IMR-90 (cell line): Measurements from ENCODE around the gene ST3GAL5. TPM values are rescaled to one million over a fixed set of nuclear protein-coding genes. Genes with fewer than 3 reads are reported as not detected.
A peak's percentile ranks its signal among the peaks of the same experiment; 100 is the strongest.

Source experiments
- ATAC-seq: fragments of 200-7000 bp; cut with Tn5 transposase; 2 replicates; pipeline ENCODE4 v1.9.1; 2020; ENCODE audit warnings: low read depth, mild to moderate bottlenecking, moderate library complexity
- BruUV-seq: library from RNA; stranded (reverse); fragments of 400-500 nt; replicated peaks from 2 replicates; lab custom pipeline; 2021; lab: Mats Ljungman, UMichigan
- CTCF ChIA-PET: fragments of 300-600 bp; formaldehyde crosslinking; extraction: SDS; loops from one replicate; lab custom pipeline; 2021; ENCODE audit warnings: antibody characterized with exemption; lab: Yijun Ruan, JAX
- POLR2A ChIA-PET: fragments of 300-600 bp; sonication (Branson Sonifier 250); formaldehyde crosslinking; loops from one replicate; lab custom pipeline; 2022; ENCODE audit warnings: antibody characterized with exemption; ENCODE audit not compliant: unreplicated experiment; lab: Charles Lee
- DNase-seq: peaks from one replicate; pipeline ENCODE4 v3.0.0; 2013
- H2AFZ ChIP-seq: replicated peaks from 2 replicates; pipeline ENCODE3; 2013; ENCODE audit warnings: low read length, mild to moderate bottlenecking; ENCODE audit not compliant: poor library complexity
- H2AK5ac ChIP-seq: 2 replicates; pipeline ENCODE4 v1.6.1; 2013; ENCODE audit warnings: low read depth, low read length, inconsistent platforms
- H2AK9ac ChIP-seq: replicated peaks from 2 replicates; pipeline ENCODE3; 2013; ENCODE audit warnings: mild to moderate bottlenecking, low read depth, low read length, moderate library complexity; ENCODE audit not compliant: poor library complexity
- H2BK120ac ChIP-seq: 2 replicates; pipeline ENCODE4 v1.6.1; 2013; ENCODE audit warnings: low read depth, low read length, inconsistent platforms
- H2BK15ac ChIP-seq: 3 replicates; pipeline ENCODE4 v1.6.1; 2013; ENCODE audit warnings: low read depth, low read length, inconsistent platforms
- H2BK20ac ChIP-seq: 2 replicates; pipeline ENCODE4 v1.6.1; 2013; ENCODE audit warnings: low read depth, mild to moderate bottlenecking, inconsistent platforms, low read length, moderate library complexity
- H2BK5ac ChIP-seq: 2 replicates; pipeline ENCODE4 v1.6.1; 2013; ENCODE audit warnings: mild to moderate bottlenecking, low read depth, low read length, inconsistent platforms; ENCODE audit not compliant: poor library complexity, severe bottlenecking
- H3K14ac ChIP-seq: replicated peaks from 2 replicates; pipeline ENCODE4 v1.6.1; 2013; ENCODE audit warnings: low read depth, low read length, inconsistent platforms
- H3K18ac ChIP-seq: 2 replicates; pipeline ENCODE4 v1.6.1; 2013; ENCODE audit warnings: low read depth, low read length, control low read depth
- H3K23ac ChIP-seq: 2 replicates; pipeline ENCODE4 v1.6.1; 2013; ENCODE audit warnings: low read depth, low read length, inconsistent platforms
- H3K27ac ChIP-seq: 2 replicates; pipeline ENCODE4 v1.5.1; 2013; ENCODE audit warnings: mild to moderate bottlenecking, control low read depth, low read length; ENCODE audit not compliant: insufficient read depth
- H3K27me3 ChIP-seq: 2 replicates; pipeline ENCODE4 v1.6.1; 2013; ENCODE audit warnings: low read length; ENCODE audit not compliant: control insufficient read depth, insufficient read depth
- H3K36me3 ChIP-seq: 2 replicates; pipeline ENCODE4 v1.6.1; 2013; ENCODE audit warnings: low read length, mixed read lengths; ENCODE audit not compliant: control insufficient read depth, insufficient read depth
- H3K4ac ChIP-seq: 2 replicates; pipeline ENCODE4 v1.6.1; 2013; ENCODE audit warnings: low read depth, low read length, inconsistent platforms
- H3K4me1 ChIP-seq: 2 replicates; pipeline ENCODE4 v1.6.1; 2013; ENCODE audit warnings: low read length, mixed read lengths; ENCODE audit not compliant: control insufficient read depth, insufficient read depth
- H3K4me2 ChIP-seq: 2 replicates; pipeline ENCODE4 v1.6.1; 2013; ENCODE audit warnings: low read depth, mild to moderate bottlenecking, control low read depth, low read length, moderate library complexity
- H3K4me3 ChIP-seq: 2 replicates; pipeline ENCODE4 v1.5.1; 2013; ENCODE audit warnings: low read depth, mild to moderate bottlenecking, control low read depth, low read length, moderate library complexity; ENCODE audit not compliant: insufficient read depth
- H3K56ac ChIP-seq: 2 replicates; pipeline ENCODE4 v1.6.1; 2013; ENCODE audit warnings: low read length, inconsistent platforms; ENCODE audit not compliant: insufficient read depth; ENCODE audit errors: extremely low read depth
- H3K79me1 ChIP-seq, 2 experiments: 2 replicates each; pipeline ENCODE4 v1.6.1; 2013; ENCODE audit warnings: low read length in 2 of 2, inconsistent platforms in 1 of 2, low read depth in 1 of 2
- H3K9ac ChIP-seq: 2 replicates; pipeline ENCODE4 v1.6.1; 2013; ENCODE audit warnings: low read depth, low read length, control low read depth
- H3K9me1 ChIP-seq: 2 replicates; pipeline ENCODE4 v1.6.1; 2013; ENCODE audit warnings: low read length, inconsistent platforms; ENCODE audit not compliant: insufficient read depth
- H3K9me3 ChIP-seq: 2 replicates; pipeline ENCODE4 v1.6.1; 2013; ENCODE audit warnings: low read length; ENCODE audit not compliant: control insufficient read depth, insufficient read depth
- H4K20me1 ChIP-seq: 2 replicates; pipeline ENCODE4 v1.6.1; 2013; ENCODE audit warnings: low read length, inconsistent platforms; ENCODE audit not compliant: insufficient read depth
- H4K5ac ChIP-seq: 2 replicates; pipeline ENCODE4 v1.6.1; 2013; ENCODE audit warnings: mild to moderate bottlenecking, low read depth, low read length, control low read depth
- H4K8ac ChIP-seq, 2 experiments: 2 replicates each; pipeline ENCODE4 v1.6.1; 2013; ENCODE audit warnings: low read depth in 2 of 2, low read length in 2 of 2, control low read depth in 1 of 2, inconsistent platforms in 1 of 2
- H4K91ac ChIP-seq: 2 replicates; pipeline ENCODE4 v1.6.1; 2013; ENCODE audit warnings: low read depth, low read length, inconsistent platforms; ENCODE audit not compliant: insufficient read depth
- BHLHE40 ChIP-seq: fragments of 150-350 bp; IDR thresholded peaks from 2 replicates; pipeline ENCODE4 v1.6.1; 2016; ENCODE audit warnings: mild to moderate bottlenecking, low read depth, low read length
- CEBPB ChIP-seq: IDR thresholded peaks from 2 replicates; pipeline ENCODE4 v1.6.1; 2012; ENCODE audit warnings: low read depth, low read length, improper control_type of control experiment
- FOS ChIP-seq: fragments of 150-350 bp; IDR thresholded peaks from 2 replicates; pipeline ENCODE4 v1.6.1; 2016; ENCODE audit warnings: low read depth, low read length
- MAFK ChIP-seq: IDR thresholded peaks from 2 replicates; pipeline ENCODE4 v1.6.1; 2012; ENCODE audit warnings: low read depth, low read length, improper control_type of control experiment
- MAZ ChIP-seq: IDR thresholded peaks from 2 replicates; pipeline ENCODE4 v1.6.1; 2012; ENCODE audit warnings: low read depth, mild to moderate bottlenecking, low read length, improper control_type of control experiment, moderate library complexity, borderline replicate concordance
- MXI1 ChIP-seq: IDR thresholded peaks from 2 replicates; pipeline ENCODE4 v1.6.1; 2012; ENCODE audit warnings: low read depth, mild to moderate bottlenecking, low read length, moderate library complexity, borderline replicate concordance
- NFE2L2 ChIP-seq: fragments of 150-350 bp; IDR thresholded peaks from 2 replicates; pipeline ENCODE4 v1.6.1; 2016; ENCODE audit warnings: low read depth, mild to moderate bottlenecking, low read length
- POLR2A ChIP-seq: IDR thresholded peaks from 2 replicates; pipeline ENCODE4 v1.6.1; 2012; ENCODE audit warnings: mild to moderate bottlenecking, low read depth, low read length
- RAD21 ChIP-seq: IDR thresholded peaks from 2 replicates; pipeline ENCODE4 v1.6.1; 2012; ENCODE audit warnings: low read length, improper control_type of control experiment
- RCOR1 ChIP-seq: IDR thresholded peaks from 2 replicates; pipeline ENCODE4 v1.6.1; 2012; ENCODE audit warnings: mild to moderate bottlenecking, low read length, improper control_type of control experiment; ENCODE audit not compliant: insufficient replicate concordance
- SMC3 ChIP-seq: fragments of 150-350 bp; IDR thresholded peaks from 2 replicates; pipeline ENCODE4 v1.6.1; 2016; ENCODE audit warnings: low read depth, mild to moderate bottlenecking, antibody characterized with exemption, low read length, moderate library complexity
- WGBS, 2 experiments: methylation state at CpG; one replicate each; pipeline versions ENCODE4 v1.1.5 to v1.1.7; 2013; ENCODE audit warnings: missing lambda C conversion rate in 2 of 2; ENCODE audit not compliant: insufficient read length in 1 of 2; ENCODE audit errors: extremely low coverage in 2 of 2; 5-methylcytosine and 5-hydroxymethylcytosine counted together
- dilution Hi-C: fragments of 300-500 bp; cut with HindIII; formaldehyde crosslinking; loops from one replicate; pipeline ENCODE4 v1.14.3; 2018; ENCODE audit warnings: low sequenced_read_pairs; ENCODE audit not compliant: unreplicated experiment
- in situ Hi-C: fragments of 300-500 bp; cut with MboI; formaldehyde crosslinking; loops from 3 replicates; pipeline ENCODE4 v1.14.3; 2019; ENCODE audit warnings: low sequenced_read_pairs, inconsistent platforms, mixed read lengths
- intact Hi-C: fragments of 100-400 bp; cut with micrococcal nuclease; formaldehyde crosslinking; loops from 2 replicates; pipeline ENCODE4 v1.10.0; 2022
- polyA plus RNA-seq, 3 experiments: library from polyadenylated mRNA; depleted of rRNA; stranded (reverse); fragments of >200 nt; gene quantifications; 2 replicates each; pipeline ENCODE4 v1.2.3, GENCODE V29; 2012; ENCODE audit warnings: low replicate concordance in 1 of 3
- total RNA-seq: library from RNA; depleted of rRNA; stranded (reverse); fragments of >200 nt; gene quantifications from 2 replicates; pipeline ENCODE4 v1.2.3, GENCODE V29; 2012
- TF ChIP-seq, protein P1 (sequence below): conservative IDR thresholded peaks from 2 replicates; pipeline ENCODE4 v1.5.1; 2012; ENCODE audit warnings: mild to moderate bottlenecking, low read depth, low read length, improper control_type of control experiment
- TF ChIP-seq, protein P2 (sequence below): fragments of 150-350 bp; IDR thresholded peaks from 2 replicates; pipeline ENCODE4 v1.6.1; 2017; ENCODE audit warnings: mild to moderate bottlenecking, antibody characterized with exemption, low read length, low read depth

Gene ST3GAL5
- total and polyA plus RNA-seq, 2 of the 4 experiments (the other 2 are of a cell fraction) = 16.8 to 21.0 TPM

DNA sequence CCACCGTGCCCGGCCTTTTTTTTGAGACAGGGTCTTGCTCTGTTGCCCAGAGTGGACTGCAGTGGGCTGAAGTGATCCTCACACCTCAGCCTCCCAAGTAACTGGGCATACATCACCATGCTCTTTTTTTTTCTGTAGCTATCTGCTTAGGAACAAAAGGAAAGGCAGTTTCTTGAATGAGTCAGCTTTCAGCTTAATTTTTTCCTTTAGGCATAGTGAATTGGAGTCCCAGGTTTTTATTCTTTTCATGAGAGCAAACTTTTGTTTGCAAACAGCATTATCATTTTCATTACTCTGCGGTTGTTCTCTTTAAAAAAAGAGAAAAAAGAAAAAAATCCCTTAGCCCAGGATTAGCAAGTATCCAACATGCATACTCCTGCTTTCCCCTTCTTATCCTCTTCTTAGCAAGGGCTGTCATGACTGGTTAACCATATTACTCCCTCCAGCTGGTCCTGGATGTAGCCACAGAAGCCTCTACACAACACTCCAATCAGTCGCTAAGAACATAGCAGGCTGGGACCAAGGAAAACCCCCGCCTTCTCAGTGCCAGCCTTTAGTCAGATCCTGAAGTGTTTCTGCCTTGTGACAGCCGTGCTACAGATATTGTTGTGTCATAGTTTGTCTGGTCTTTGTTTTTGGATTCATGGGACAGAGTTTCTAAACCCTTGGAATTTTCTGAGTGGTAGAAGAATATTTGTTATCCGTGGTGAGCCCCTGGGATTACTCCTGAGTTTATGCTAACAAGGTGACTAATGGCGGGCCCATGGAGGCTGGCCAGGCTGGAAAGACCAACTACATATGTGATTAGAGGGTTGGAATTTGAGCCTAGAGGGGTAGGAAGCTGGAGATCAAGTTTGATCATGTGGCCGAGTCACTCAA, 23.3 kb upstream of the ST3GAL5 start (continued):
- TF ChIP-seq MAZ = 0 out of 2 replicates have a peak, but pooled peaks have one; percentile 13

DNA sequence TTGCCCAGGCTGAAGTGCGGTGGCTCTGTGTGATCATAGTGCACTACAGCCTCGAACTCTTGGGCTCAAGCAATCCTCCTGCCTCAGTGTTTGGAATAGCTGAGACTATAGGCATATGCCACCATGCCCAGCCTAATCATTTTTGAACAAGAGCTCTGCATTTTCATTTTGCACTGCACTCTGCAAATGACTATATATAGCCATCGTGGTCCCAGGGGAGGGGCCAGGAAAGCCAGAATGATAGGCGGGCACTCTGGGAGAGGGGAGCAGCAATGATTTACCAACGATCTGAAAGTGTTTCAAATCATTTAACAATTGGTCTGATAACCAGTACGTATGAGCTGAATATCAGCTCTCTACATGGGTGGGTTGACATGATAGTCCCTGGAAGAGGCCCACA, 22.3 kb upstream of the ST3GAL5 start:
- H2BK5ac ChIP-seq = no peak overlapping the region
- H3K4ac ChIP-seq = no peak overlapping the region
- intact Hi-C loops (loop anchor here (10.0 kb wide), 1 partner anchor 916 kb away; no protein-coding TSS in a partner anchor), dilution Hi-C loops (no loop called here), in situ Hi-C loops (no loop called here)
- POLR2A ChIA-PET = no interaction called here
- no peaks in the 10 kb centered on the region for H3K79me1 ChIP-seq
- H3K4me1 ChIP-seq = peaks cover 9% of the 10 kb centered on the region
- no peak overlapping the region for H3K27ac ChIP-seq
- H2BK20ac ChIP-seq = no peak overlapping the region
- no peak overlapping the region for H2AFZ ChIP-seq
- H2AK5ac ChIP-seq = no peak overlapping the region
- H4K8ac ChIP-seq = no peak overlapping the region
- TF ChIP-seq NFE2L2 = no peak
- no peak for TF ChIP-seq MAZ
- TF ChIP-seq BHLHE40 = no peak
- no peak for TF ChIP-seq RCOR1
- TF ChIP-seq RAD21 = no peak
- TF ChIP-seq, protein P1, sequence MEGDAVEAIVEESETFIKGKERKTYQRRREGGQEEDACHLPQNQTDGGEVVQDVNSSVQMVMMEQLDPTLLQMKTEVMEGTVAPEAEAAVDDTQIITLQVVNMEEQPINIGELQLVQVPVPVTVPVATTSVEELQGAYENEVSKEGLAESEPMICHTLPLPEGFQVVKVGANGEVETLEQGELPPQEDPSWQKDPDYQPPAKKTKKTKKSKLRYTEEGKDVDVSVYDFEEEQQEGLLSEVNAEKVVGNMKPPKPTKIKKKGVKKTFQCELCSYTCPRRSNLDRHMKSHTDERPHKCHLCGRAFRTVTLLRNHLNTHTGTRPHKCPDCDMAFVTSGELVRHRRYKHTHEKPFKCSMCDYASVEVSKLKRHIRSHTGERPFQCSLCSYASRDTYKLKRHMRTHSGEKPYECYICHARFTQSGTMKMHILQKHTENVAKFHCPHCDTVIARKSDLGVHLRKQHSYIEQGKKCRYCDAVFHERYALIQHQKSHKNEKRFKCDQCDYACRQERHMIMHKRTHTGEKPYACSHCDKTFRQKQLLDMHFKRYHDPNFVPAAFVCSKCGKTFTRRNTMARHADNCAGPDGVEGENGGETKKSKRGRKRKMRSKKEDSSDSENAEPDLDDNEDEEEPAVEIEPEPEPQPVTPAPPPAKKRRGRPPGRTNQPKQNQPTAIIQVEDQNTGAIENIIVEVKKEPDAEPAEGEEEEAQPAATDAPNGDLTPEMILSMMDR = no peak
- TF ChIP-seq CEBPB = no peak
- no peak for TF ChIP-seq MXI1
- TF ChIP-seq MAFK = no peak
- TF ChIP-seq, protein P2, sequence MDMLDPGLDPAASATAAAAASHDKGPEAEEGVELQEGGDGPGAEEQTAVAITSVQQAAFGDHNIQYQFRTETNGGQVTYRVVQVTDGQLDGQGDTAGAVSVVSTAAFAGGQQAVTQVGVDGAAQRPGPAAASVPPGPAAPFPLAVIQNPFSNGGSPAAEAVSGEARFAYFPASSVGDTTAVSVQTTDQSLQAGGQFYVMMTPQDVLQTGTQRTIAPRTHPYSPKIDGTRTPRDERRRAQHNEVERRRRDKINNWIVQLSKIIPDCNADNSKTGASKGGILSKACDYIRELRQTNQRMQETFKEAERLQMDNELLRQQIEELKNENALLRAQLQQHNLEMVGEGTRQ = no peak
- no peak for TF ChIP-seq FOS
- TF ChIP-seq SMC3 = no peak
- TF ChIP-seq POLR2A = no peak
- H3K18ac ChIP-seq = peak overlapping the region; percentile 54; the same call in 1 of the 2 replicates
- no peak for ATAC-seq
- H4K20me1 ChIP-seq = peaks cover 4% of the 10 kb centered on the region; the same call in 1 of the 2 replicates
- no peak overlapping the region for H3K4me3 ChIP-seq
- no peak overlapping the region for H3K9ac ChIP-seq
- no TSS peak for BruUV-seq
- peak overlapping the region; percentile 33; the same call in 1 of the 2 replicates for H4K5ac ChIP-seq
- no peak overlapping the region for H2BK120ac ChIP-seq
- H3K9me3 ChIP-seq = no peaks in the 10 kb centered on the region
- 0 out of 3 replicates have a peak overlapping the region, but pooled peaks have one; percentile 20 for H2BK15ac ChIP-seq
- H3K4me2 ChIP-seq = no peak overlapping the region
- WGBS, 2 experiments = no CpG with 5 or more reads among the region's 6 CpGs
- H3K23ac ChIP-seq = no peak overlapping the region
- H4K91ac ChIP-seq = no peak overlapping the region
- no peak overlapping the region for H2AK9ac ChIP-seq
- peaks cover 3% of the 10 kb centered on the region; the same call in 1 of the 2 replicates for H3K9me1 ChIP-seq
- no peaks in the 10 kb centered on the region for H3K36me3 ChIP-seq
- H3K56ac ChIP-seq = no peak overlapping the region
- CTCF ChIA-PET = interaction anchor here (0.9 to 1.1 kb wide), 2 partner anchors 10 to 22 kb away, joined by 4 read pairs; no protein-coding TSS in a partner anchor
- H3K27me3 ChIP-seq = no peaks in the 10 kb centered on the region; the same call in 1 of the 2 replicates
- DNase-seq = no peak
- no peak overlapping the region for H3K14ac ChIP-seq
